Stimulated activated CD4-positive, alpha-beta T cell treated with anti-CD3 and anti-CD28 coated beads, TNF-alpha, amount 100 ng/mL, for 1 hour (primary cell): ENCODE data around the gene TIGIT.

Source experiments
- DNase-seq, 3 donors: peaks; one replicate each; pipeline ENCODE4 v3.0.0-alpha.2; 2020; ENCODE audit warnings: low read depth in 3 of 3, low spot score in 1 of 3

Gene TIGIT

GRCh38 chr3:114308830-114309229, 15.0 kb downstream of the TIGIT start:
- DNase-seq = peak; percentile 25 to 38 (median 32)

GRCh38 chr3:114310695-114311094, 16.9 kb downstream of the TIGIT start:
- DNase-seq = no peak

- DNase-seq = no peak
Measured at GRCh38 chr3:114313426-114313825, 19.6 kb downstream of the TIGIT start.

- DNase-seq = no peak
Measured at GRCh38 chr3:114314282-114314681, 20.5 kb downstream of the TIGIT start.

GRCh38 chr3:114318295-114318694, 24.5 kb downstream of the TIGIT start:
- no peak for DNase-seq

- DNase-seq = no peak
Measured at GRCh38 chr3:114319453-114319852, 25.6 kb downstream of the TIGIT start.

GRCh38 chr3:114320246-114320645, 26.4 kb downstream of the TIGIT start:
- DNase-seq = no peak

- no peak for DNase-seq
Measured at GRCh38 chr3:114323546-114324254, 29.9 kb downstream of the TIGIT start.

GRCh38 chr3:114327665-114328064, 33.8 kb downstream of the TIGIT start:
- DNase-seq = no peak

GRCh38 chr3:114328345-114328744, 34.5 kb downstream of the TIGIT start:
- no peak for DNase-seq

- no peak for DNase-seq
Measured at GRCh38 chr3:114329823-114330222, 36.0 kb downstream of the TIGIT start.

GRCh38 chr3:114331007-114331406, 37.2 kb downstream of the TIGIT start:
- DNase-seq = no peak

GRCh38 chr3:114331710-114332109, 37.9 kb downstream of the TIGIT start:
- no peak for DNase-seq

GRCh38 chr3:114332342-114333179, 38.7 kb downstream of the TIGIT start:
- no peak for DNase-seq

GRCh38 chr3:114333180-114333922, 39.5 kb downstream of the TIGIT start:
- no peak for DNase-seq

GRCh38 chr3:114333923-114334240, 40.1 kb downstream of the TIGIT start:
- DNase-seq = no peak

GRCh38 chr3:114336122-114336697, 42.4 kb downstream of the TIGIT start:
- DNase-seq = no peak

GRCh38 chr3:114336857-114337256, 43.0 kb downstream of the TIGIT start:
- DNase-seq = no peak

GRCh38 chr3:114338651-114339357, 45.0 kb downstream of the TIGIT start:
- DNase-seq = no peak

GRCh38 chr3:114344492-114344891, 50.7 kb downstream of the TIGIT start:
- no peak for DNase-seq

- no peak for DNase-seq
Measured at GRCh38 chr3:114350271-114350670, 56.4 kb downstream of the TIGIT start.
